ENCODE results near the gene ADAMTSL4. TPM values are rescaled to one million over a fixed set of nuclear protein-coding genes. Genes with fewer than 3 reads are reported as not detected.
A peak's percentile ranks its signal among the peaks of the same experiment; 100 is the strongest.
"Not testable (repeated sequence)": the region's sequence is repeated elsewhere in the genome, so short reads cannot be mapped to it uniquely, and the experiment has no call there.

The ADAMTSL4 gene
- total RNA-seq, 1 donor from 2014 or later = 7.4 TPM

GRCh38 chr1:150582371-150582770, 33.2 kb downstream of the ADAMTSL4 start:
- no peak for DNase-seq (ENCODE audit: low read depth)

GRCh38 chr1:150596095-150596892, 47.1 kb downstream of the ADAMTSL4 start:
- peak; percentile 72 for DNase-seq (ENCODE audit: low read depth)

GRCh38 chr1:150596976-150597375, 47.8 kb downstream of the ADAMTSL4 start:
- no peak for DNase-seq (ENCODE audit: low read depth)

- not testable (repeated sequence) for DNase-seq (ENCODE audit: low read depth)
Measured at GRCh38 chr1:150598346-150598745, 49.1 kb downstream of the ADAMTSL4 start.

- no peak for DNase-seq (ENCODE audit: low read depth)
Measured at GRCh38 chr1:150601540-150601939, 52.3 kb downstream of the ADAMTSL4 start.

- not testable (repeated sequence) for DNase-seq (ENCODE audit: low read depth)
Measured at GRCh38 chr1:150602372-150602771, 53.2 kb downstream of the ADAMTSL4 start.

- no peak for DNase-seq (ENCODE audit: low read depth)
Measured at GRCh38 chr1:150603711-150604110, 54.5 kb downstream of the ADAMTSL4 start.

GRCh38 chr1:150604226-150604588, 55.0 kb downstream of the ADAMTSL4 start:
- DNase-seq (ENCODE audit: low read depth) = no peak

- not testable (repeated sequence) for DNase-seq (ENCODE audit: low read depth)
Measured at GRCh38 chr1:150605451-150605731, 56.2 kb downstream of the ADAMTSL4 start.

GRCh38 chr1:150606463-150607142, 57.4 kb downstream of the ADAMTSL4 start:
- no peak for DNase-seq (ENCODE audit: low read depth)

GRCh38 chr1:150609732-150610131, 60.5 kb downstream of the ADAMTSL4 start:
- DNase-seq (ENCODE audit: low read depth) = peak; percentile 38

Other genes with a start within 250 kb of the ADAMTSL4 start
- gene PRPF3, start 227.9 kb upstream of the ADAMTSL4 start, total RNA-seq = 21.7 and 34.3 TPM in 2 replicates
- gene RPRD2, start 185.3 kb upstream of the ADAMTSL4 start, total RNA-seq = 7.8 and 19.4 TPM in 2 replicates
- gene TARS2, start 62.0 kb upstream of the ADAMTSL4 start, total RNA-seq = 16.0 and 20.5 TPM in 2 replicates
- gene ECM1, start 41.3 kb upstream of the ADAMTSL4 start, total RNA-seq = 0.35 and 0.60 TPM in 2 replicates
- not detected in 2 replicates for gene FALEC, start 33.7 kb upstream of the ADAMTSL4 start, total RNA-seq
- 250 and 364 TPM in 2 replicates for gene MCL1, start 30.2 kb downstream of the ADAMTSL4 start, total RNA-seq
- 109 and 232 TPM in 2 replicates for gene ENSA, start 80.2 kb downstream of the ADAMTSL4 start, total RNA-seq
- 13.4 and 28.2 TPM in 2 replicates for gene GOLPH3L, start 147.7 kb downstream of the ADAMTSL4 start, total RNA-seq
- gene HORMAD1, start 171.5 kb downstream of the ADAMTSL4 start, total RNA-seq = not detected in 2 replicates
- 39.5 and 77.3 TPM in 2 replicates for gene CTSS, start 216.4 kb downstream of the ADAMTSL4 start, total RNA-seq

All from renal cortical epithelial cell (primary cell).